Activated CD8-positive, alpha-beta T cell treated with anti-CD3 and anti-CD28 coated beads for 36 hours (primary cell): ENCODE results near the gene C2CD3. TPM values are rescaled to one million over a fixed set of nuclear protein-coding genes. Genes with fewer than 3 reads are reported as not detected.
"Not testable (repeated sequence)": the region's sequence is repeated elsewhere in the genome, so short reads cannot be mapped to it uniquely, and the experiment has no call there.

Experiments used
- ATAC-seq: fragments of 200-7000 bp; cut with Tn5 transposase; one replicate; pipeline ENCODE4 v1.10.0; 2021; ENCODE audit warnings: mild to moderate bottlenecking, moderate library complexity
- CTCF ChIA-PET: fragments of 350-600 bp; sonication (Branson Sonifier 250); formaldehyde crosslinking; loops from one replicate; lab custom pipeline; 2021; ENCODE audit warnings: antibody characterized with exemption; lab: Charles Lee
- POLR2A ChIA-PET: fragments of 350-600 bp; sonication (Branson Sonifier 250); formaldehyde crosslinking; loops from one replicate; lab custom pipeline; 2021; ENCODE audit warnings: antibody characterized with exemption; lab: Charles Lee
- DNase-seq: peaks from one replicate; pipeline ENCODE4 v3.0.0-alpha.2; 2020
- H3K27ac Mint-ChIP-seq: one replicate; pipeline ENCODE4 v1.8.0; 2021; ENCODE audit warnings: mild to moderate bottlenecking, mixed read lengths
- H3K27me3 Mint-ChIP-seq: one replicate; pipeline ENCODE4 v1.8.0; 2021; ENCODE audit warnings: mixed read lengths
- H3K36me3 Mint-ChIP-seq: one replicate; pipeline ENCODE4 v1.8.0; 2021; ENCODE audit warnings: low read depth, mixed read lengths
- H3K4me1 Mint-ChIP-seq: one replicate; pipeline ENCODE4 v1.8.0; 2021; ENCODE audit warnings: low read depth, mixed read lengths
- H3K4me3 Mint-ChIP-seq: one replicate; pipeline ENCODE4 v1.8.0; 2021; ENCODE audit warnings: mild to moderate bottlenecking, moderate library complexity, mixed read lengths
- H3K9me3 Mint-ChIP-seq: one replicate; pipeline ENCODE4 v1.8.0; 2021; ENCODE audit warnings: mixed read lengths
- intact Hi-C: fragments of 100-400 bp; cut with micrococcal nuclease; formaldehyde crosslinking; loops from one replicate; pipeline ENCODE4 v1.10.0; 2022
- total RNA-seq, 2 experiments: library from RNA; stranded (reverse); gene quantifications; one replicate each; pipeline ENCODE4 v1.2.3, GENCODE V29; 2021
- TF ChIP-seq, protein P1 (sequence below): fragments of 200-600 bp; IDR thresholded peaks from one replicate; pipeline ENCODE4 v1.8.0; 2022; ENCODE audit warnings: antibody characterized with exemption, mild to moderate bottlenecking

C2CD3 gene
- total RNA-seq, 2 experiments from 2014 or later, result 22.5 to 25.6 TPM

DNA sequence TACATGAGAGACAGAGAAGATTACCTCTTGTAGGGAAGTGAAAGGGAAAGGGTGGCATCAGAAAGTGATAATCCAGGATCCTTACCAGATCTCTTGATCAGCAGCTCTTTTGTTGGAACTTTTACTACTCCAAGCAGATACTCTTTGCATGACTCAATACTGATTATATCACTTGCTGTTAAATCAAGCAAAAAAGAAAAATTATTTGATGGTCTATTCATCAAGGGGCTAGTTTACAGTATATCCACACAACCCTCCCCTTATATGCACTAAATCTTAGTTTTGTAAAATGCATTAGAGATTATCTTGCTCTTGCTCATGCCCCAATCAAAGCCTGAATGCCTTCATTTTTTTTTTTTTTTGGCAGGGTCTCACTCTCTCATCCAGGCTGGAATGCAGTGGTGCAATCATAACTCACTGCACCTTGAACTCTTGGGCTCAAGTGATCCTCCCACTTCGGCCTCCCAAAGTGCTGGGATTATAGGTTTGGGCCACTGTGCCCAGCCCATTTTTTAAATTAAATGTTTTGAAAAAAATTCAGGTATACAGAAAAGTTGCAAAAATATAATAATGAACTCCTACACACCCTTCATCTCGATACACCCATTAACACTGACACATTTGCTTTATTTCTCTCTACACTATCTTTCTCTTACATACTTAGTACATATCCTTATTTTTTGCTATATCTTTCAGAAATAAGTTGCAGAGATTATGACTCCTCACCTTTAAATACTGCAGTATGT is 85.8 kb downstream of the C2CD3 start:
- Mint-ChIP-seq H3K27ac (no peak overlapping the region), H3K9me3 (no peaks in the 10 kb centered on the region), H3K36me3 (peaks cover 37% of the 10 kb centered on the region), H3K4me1 (no peaks in the 10 kb centered on the region), H3K4me3 (no peak overlapping the region), H3K27me3 (no peaks in the 10 kb centered on the region)
- TF ChIP-seq, protein P1, sequence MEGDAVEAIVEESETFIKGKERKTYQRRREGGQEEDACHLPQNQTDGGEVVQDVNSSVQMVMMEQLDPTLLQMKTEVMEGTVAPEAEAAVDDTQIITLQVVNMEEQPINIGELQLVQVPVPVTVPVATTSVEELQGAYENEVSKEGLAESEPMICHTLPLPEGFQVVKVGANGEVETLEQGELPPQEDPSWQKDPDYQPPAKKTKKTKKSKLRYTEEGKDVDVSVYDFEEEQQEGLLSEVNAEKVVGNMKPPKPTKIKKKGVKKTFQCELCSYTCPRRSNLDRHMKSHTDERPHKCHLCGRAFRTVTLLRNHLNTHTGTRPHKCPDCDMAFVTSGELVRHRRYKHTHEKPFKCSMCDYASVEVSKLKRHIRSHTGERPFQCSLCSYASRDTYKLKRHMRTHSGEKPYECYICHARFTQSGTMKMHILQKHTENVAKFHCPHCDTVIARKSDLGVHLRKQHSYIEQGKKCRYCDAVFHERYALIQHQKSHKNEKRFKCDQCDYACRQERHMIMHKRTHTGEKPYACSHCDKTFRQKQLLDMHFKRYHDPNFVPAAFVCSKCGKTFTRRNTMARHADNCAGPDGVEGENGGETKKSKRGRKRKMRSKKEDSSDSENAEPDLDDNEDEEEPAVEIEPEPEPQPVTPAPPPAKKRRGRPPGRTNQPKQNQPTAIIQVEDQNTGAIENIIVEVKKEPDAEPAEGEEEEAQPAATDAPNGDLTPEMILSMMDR, result no peak
- intact Hi-C loops, result no loop called here
- ChIA-PET POLR2A (interaction anchor here (0.6 kb wide), 1 partner anchor 496 kb away, joined by 3 read pairs; no protein-coding TSS in a partner anchor), CTCF (interaction anchor here (1.1 kb wide), 1 partner anchor 11 kb away, joined by 3 read pairs; no protein-coding TSS in a partner anchor)
- ATAC-seq (no peak), DNase-seq (no peak)

DNA sequence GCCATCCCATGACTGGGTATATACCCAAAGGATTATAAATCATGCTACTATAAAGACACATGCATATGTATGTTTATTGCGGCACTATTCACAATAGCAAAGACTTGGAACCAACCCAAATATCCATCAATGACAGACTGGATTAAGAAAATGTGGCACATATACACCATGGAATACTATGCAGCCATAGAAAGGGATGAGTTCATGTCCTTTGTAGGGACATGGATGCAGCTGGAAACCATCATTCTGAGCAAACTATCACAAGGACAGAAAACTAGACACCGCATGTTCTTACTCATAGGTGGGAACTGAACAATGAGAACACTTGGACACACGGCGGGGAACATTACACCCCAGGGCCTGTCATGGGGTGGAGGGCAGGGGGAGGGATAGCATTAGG is 86.9 kb downstream of the C2CD3 start:
- H3K9me3 Mint-ChIP-seq, CTCF ChIA-PET, ATAC-seq, H3K4me3 Mint-ChIP-seq, intact Hi-C loops, DNase-seq, POLR2A ChIA-PET, H3K4me1 Mint-ChIP-seq, H3K27ac Mint-ChIP-seq, H3K27me3 Mint-ChIP-seq: not testable (repeated sequence)
- H3K36me3 Mint-ChIP-seq, result peaks cover 37% of the 10 kb centered on the region

DNA sequence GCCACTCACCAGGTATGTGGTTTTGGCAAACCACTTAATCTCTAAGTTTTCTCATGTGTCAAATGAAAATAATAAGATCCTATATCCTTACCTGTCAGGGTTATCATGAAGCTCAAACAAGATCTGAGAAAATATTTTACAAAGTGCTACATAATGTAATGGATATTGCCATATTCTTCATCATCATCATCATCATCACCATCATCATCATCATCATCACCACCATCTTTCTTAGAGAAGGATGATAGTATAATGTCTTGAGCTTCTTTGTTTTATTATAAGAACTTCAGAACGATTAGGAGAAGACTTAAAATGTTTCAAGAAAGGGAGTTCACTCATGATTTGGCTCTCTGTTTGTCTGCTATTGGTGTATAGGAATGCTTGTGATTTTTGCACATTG is 89.4 kb downstream of the C2CD3 start:
- no peak for ATAC-seq
- intact Hi-C loops, result no loop called here
- CTCF ChIA-PET, result interaction anchor here (1.3 to 1.4 kb wide), 2 partner anchors 76 to 118 kb away, joined by 3 to 4 read pairs; no protein-coding TSS in a partner anchor

DNA sequence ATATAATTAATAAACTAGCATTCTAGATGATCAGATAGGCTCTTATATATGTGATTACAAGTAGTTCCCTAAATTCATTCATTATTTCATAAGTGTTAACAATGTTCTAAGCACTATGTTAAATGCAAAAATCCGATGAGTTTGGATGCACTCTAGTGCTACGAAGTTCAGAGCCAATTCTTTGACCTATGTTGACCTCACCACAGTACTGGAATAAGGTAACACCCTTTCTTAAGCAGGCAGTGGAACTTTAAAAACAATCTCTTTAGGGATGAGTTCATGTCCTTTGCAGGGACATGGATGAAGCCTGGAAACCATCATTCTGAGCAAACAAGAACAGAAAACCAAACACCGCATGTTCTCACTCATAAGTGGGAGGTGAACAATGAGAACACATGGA is 93.6 kb downstream of the C2CD3 start:
- no peaks in the 10 kb centered on the region for H3K27me3 Mint-ChIP-seq
- no peaks in the 10 kb centered on the region for H3K4me1 Mint-ChIP-seq
- H3K27ac Mint-ChIP-seq, result no peak overlapping the region
- H3K36me3 Mint-ChIP-seq, result peaks cover 33% of the 10 kb centered on the region
- intact Hi-C loops, result no loop called here
- ChIA-PET CTCF (no interaction called here), POLR2A (no interaction called here)
- TF ChIP-seq, protein P1, result no peak
- no peak overlapping the region for H3K4me3 Mint-ChIP-seq
- DNase-seq (no peak), ATAC-seq (no peak)
- H3K9me3 Mint-ChIP-seq, result no peaks in the 10 kb centered on the region

More for the DNA sequence above, 89.4 kb downstream of the C2CD3 start:
- no peak overlapping the region for H3K27ac Mint-ChIP-seq
- POLR2A ChIA-PET, result no interaction called here
- H3K9me3 Mint-ChIP-seq, result no peaks in the 10 kb centered on the region
- TF ChIP-seq, protein P1, result no peak
- no peak overlapping the region for H3K4me3 Mint-ChIP-seq
- no peak for DNase-seq
- no peaks in the 10 kb centered on the region for H3K4me1 Mint-ChIP-seq
- H3K27me3 Mint-ChIP-seq, result no peaks in the 10 kb centered on the region
- H3K36me3 Mint-ChIP-seq, result peaks cover 45% of the 10 kb centered on the region

DNA sequence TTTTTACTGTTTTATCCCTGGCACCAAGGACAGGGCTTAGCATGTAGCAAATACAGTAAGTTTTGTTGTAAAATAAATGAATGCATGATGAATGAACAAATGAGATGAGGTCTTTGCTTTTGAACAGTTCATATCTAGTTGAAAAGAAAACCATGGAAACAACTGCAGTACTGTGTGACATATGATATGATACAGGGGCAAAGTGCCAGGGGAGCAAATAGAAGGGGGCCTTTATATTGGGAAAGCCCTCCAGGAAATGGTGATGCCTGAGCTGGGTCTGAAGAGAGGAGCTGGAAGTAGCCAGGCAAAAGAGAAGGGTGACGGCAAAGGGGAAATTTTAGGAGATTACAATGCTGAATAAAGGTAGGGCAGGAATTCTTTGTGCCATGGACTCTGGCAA is 98.1 kb downstream of the C2CD3 start:
- ATAC-seq (no peak), DNase-seq (no peak)
- Mint-ChIP-seq H3K9me3 (no peaks in the 10 kb centered on the region), H3K27ac (no peak overlapping the region), H3K27me3 (no peaks in the 10 kb centered on the region), H3K4me3 (no peak overlapping the region), H3K4me1 (no peaks in the 10 kb centered on the region), H3K36me3 (peaks cover 26% of the 10 kb centered on the region)
- TF ChIP-seq, protein P1, result no peak
- ChIA-PET CTCF (no interaction called here), POLR2A (interaction anchor here (0.9 to 1.3 kb wide), 2 partner anchors 35 to 100 kb away, joined by 3 read pairs; no protein-coding TSS in a partner anchor)
- intact Hi-C loops, result no loop called here
